ENCODE data around the gene ZNF423. TPM values are rescaled to one million over a fixed set of nuclear protein-coding genes. Genes with fewer than 3 reads are reported as not detected.

ZNF423 gene
- total RNA-seq, 1 experiment from 2014 or later, result 0.20 TPM

DNA sequence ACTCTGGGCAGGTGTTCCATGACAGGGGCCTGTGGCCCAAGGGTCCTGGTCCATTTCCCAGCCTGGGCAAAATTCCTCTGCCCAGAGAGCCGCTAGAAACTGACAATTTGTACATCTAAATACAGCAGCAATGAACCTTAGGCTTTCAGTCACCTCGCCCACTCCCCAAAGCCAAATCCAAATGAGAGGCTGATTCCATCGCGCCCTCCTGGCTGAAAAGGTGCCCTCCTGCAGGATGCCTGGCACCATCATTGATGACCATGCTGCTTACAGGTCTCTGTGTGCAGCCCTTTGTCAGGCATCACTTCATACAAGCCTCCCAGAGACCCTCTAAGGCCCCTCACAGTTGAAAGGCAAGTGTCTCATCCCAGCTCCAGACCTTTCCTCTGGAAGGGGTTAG is 367.6 kb downstream of the ZNF423 start:
- Mint-ChIP-seq H3K27me3 (ENCODE audit: insufficient read depth, unreplicated experiment) (peaks cover 14% of the 10 kb centered on the region), H3K36me3 (ENCODE audit: insufficient read depth, unreplicated experiment) (no peaks in the 10 kb centered on the region), H3K9me3 (ENCODE audit: unreplicated experiment) (no peaks in the 10 kb centered on the region), H3K4me1 (ENCODE audit: low read depth, unreplicated experiment) (no peaks in the 10 kb centered on the region), H3K27ac (ENCODE audit: unreplicated experiment) (no peak overlapping the region), H3K4me3 (ENCODE audit: unreplicated experiment) (no peak overlapping the region)
- H3K4me3 ChIP-seq (ENCODE audit: low read depth, low read length), result no peak overlapping the region
- intact Hi-C loops (cut with micrococcal nuclease; ENCODE audit: unreplicated experiment), result no loop called here
- no peaks in the 10 kb centered on the region; the same call in 1 of the 2 replicates for H3K4me1 ChIP-seq
- TF ChIP-seq, protein P1, sequence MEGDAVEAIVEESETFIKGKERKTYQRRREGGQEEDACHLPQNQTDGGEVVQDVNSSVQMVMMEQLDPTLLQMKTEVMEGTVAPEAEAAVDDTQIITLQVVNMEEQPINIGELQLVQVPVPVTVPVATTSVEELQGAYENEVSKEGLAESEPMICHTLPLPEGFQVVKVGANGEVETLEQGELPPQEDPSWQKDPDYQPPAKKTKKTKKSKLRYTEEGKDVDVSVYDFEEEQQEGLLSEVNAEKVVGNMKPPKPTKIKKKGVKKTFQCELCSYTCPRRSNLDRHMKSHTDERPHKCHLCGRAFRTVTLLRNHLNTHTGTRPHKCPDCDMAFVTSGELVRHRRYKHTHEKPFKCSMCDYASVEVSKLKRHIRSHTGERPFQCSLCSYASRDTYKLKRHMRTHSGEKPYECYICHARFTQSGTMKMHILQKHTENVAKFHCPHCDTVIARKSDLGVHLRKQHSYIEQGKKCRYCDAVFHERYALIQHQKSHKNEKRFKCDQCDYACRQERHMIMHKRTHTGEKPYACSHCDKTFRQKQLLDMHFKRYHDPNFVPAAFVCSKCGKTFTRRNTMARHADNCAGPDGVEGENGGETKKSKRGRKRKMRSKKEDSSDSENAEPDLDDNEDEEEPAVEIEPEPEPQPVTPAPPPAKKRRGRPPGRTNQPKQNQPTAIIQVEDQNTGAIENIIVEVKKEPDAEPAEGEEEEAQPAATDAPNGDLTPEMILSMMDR (IDR thresholded peaks at IDR 0.05; ENCODE audit: insufficient read depth in 1 of 2, low read depth in 1 of 2, low read length in 1 of 2, severe bottlenecking in 1 of 2, unreplicated experiment in 1 of 2), result no peak
- POLR2A ChIA-PET, result no interaction called here
- CTCF ChIA-PET, result no interaction called here
- 0 out of 2 replicates have a peak, but pooled peaks cover 1% of the 10 kb centered on the region for H3K27me3 ChIP-seq (replicated peaks; ENCODE audit: control insufficient read depth, insufficient read depth, low read length)
- H3K36me3 ChIP-seq (ENCODE audit: control insufficient read depth, insufficient read depth, low read length), result no peaks in the 10 kb centered on the region
- no TSS peak for BruUV-seq (replicated peaks)
- DNase-seq, result no peak
- no peaks in the 10 kb centered on the region for H3K9me3 ChIP-seq

DNA sequence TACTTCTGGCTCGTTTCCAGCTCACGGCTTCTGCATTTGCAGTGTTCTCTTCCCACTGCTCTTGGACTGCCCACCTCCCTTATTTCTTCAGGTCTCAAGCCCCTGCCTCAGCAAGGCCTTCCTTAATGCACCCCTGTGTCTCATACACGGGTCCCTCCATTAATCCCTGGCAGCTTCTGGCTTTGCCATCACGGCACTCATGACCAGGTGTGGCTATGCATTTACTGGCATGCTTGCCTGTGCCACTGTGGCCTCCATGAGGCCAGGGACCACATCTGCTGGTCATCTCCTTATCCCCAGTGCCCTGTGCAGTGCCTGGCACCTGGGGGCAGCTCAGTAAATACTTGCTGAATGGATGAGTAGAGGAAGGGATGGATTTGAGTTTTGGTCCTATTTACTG is 368.2 kb downstream of the ZNF423 start:
- H3K27me3 ChIP-seq (replicated peaks; ENCODE audit: control insufficient read depth, insufficient read depth, low read length), result 0 out of 2 replicates have a peak, but pooled peaks cover 1% of the 10 kb centered on the region
- no peak overlapping the region for H3K4me3 Mint-ChIP-seq (ENCODE audit: unreplicated experiment)
- TF ChIP-seq, protein P1 (IDR thresholded peaks at IDR 0.05; ENCODE audit: insufficient read depth in 1 of 2, low read depth in 1 of 2, low read length in 1 of 2, severe bottlenecking in 1 of 2, unreplicated experiment in 1 of 2), result no peak
- no peaks in the 10 kb centered on the region for H3K9me3 Mint-ChIP-seq (ENCODE audit: unreplicated experiment)
- ChIA-PET POLR2A (no interaction called here), CTCF (no interaction called here)
- no peak overlapping the region for H3K4me3 ChIP-seq (ENCODE audit: low read depth, low read length)
- H3K36me3 ChIP-seq (ENCODE audit: control insufficient read depth, insufficient read depth, low read length), result no peaks in the 10 kb centered on the region
- H3K9me3 ChIP-seq, result no peaks in the 10 kb centered on the region
- H3K4me1 Mint-ChIP-seq (ENCODE audit: low read depth, unreplicated experiment), result no peaks in the 10 kb centered on the region
- no TSS peak for BruUV-seq (replicated peaks)
- no peaks in the 10 kb centered on the region; the same call in 1 of the 2 replicates for H3K4me1 ChIP-seq
- no peak overlapping the region for H3K27ac Mint-ChIP-seq (ENCODE audit: unreplicated experiment)
- peaks cover 14% of the 10 kb centered on the region for H3K27me3 Mint-ChIP-seq (ENCODE audit: insufficient read depth, unreplicated experiment)
- no peak for DNase-seq
- intact Hi-C loops (cut with micrococcal nuclease; ENCODE audit: unreplicated experiment), result no loop called here
- H3K36me3 Mint-ChIP-seq (ENCODE audit: insufficient read depth, unreplicated experiment), result no peaks in the 10 kb centered on the region

DNA sequence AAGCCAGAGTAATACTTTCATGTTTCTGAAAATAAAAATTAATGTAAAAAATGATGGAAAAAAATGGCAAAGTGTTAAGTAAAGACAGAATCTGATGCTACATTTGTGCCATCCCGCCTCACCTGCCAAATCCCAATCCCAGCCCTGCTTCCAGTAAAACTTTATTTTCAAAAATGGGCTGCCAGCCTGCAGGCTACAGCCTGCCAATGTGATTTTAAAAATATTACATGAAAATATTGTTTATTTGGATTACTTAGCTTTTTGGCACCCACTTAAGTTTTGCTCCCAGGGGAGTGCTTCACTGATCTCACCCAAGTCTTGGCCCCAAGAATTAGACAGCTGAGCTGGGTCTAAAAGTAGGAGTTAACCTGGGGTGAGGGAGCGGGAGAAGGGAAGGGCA is 369.5 kb downstream of the ZNF423 start:
- TF ChIP-seq, protein P1 (IDR thresholded peaks at IDR 0.05; ENCODE audit: insufficient read depth in 1 of 2, low read depth in 1 of 2, low read length in 1 of 2, severe bottlenecking in 1 of 2, unreplicated experiment in 1 of 2), result no peak
- Mint-ChIP-seq H3K36me3 (ENCODE audit: insufficient read depth, unreplicated experiment) (no peaks in the 10 kb centered on the region), H3K27me3 (ENCODE audit: insufficient read depth, unreplicated experiment) (peaks cover 18% of the 10 kb centered on the region), H3K9me3 (ENCODE audit: unreplicated experiment) (no peaks in the 10 kb centered on the region), H3K27ac (ENCODE audit: unreplicated experiment) (no peak overlapping the region), H3K4me1 (ENCODE audit: low read depth, unreplicated experiment) (no peaks in the 10 kb centered on the region), H3K4me3 (ENCODE audit: unreplicated experiment) (no peak overlapping the region)
- Histone ChIP-seq H3K9me3 (no peaks in the 10 kb centered on the region), H3K4me1 (no peaks in the 10 kb centered on the region), H3K36me3 (ENCODE audit: control insufficient read depth, insufficient read depth, low read length) (no peaks in the 10 kb centered on the region), H3K4me3 (ENCODE audit: low read depth, low read length) (no peak overlapping the region), H3K27me3 (replicated peaks; ENCODE audit: control insufficient read depth, insufficient read depth, low read length) (0 out of 2 replicates have a peak, but pooled peaks cover 1% of the 10 kb centered on the region)
- no peak for DNase-seq
- ChIA-PET CTCF (no interaction called here), POLR2A (no interaction called here)
- no TSS peak for BruUV-seq (replicated peaks)
- intact Hi-C loops (cut with micrococcal nuclease; ENCODE audit: unreplicated experiment), result no loop called here
